H9 (cell line): Measurements from ENCODE around the gene LYPD1. TPM values are rescaled to one million over a fixed set of nuclear protein-coding genes. Genes with fewer than 3 reads are reported as not detected.

Experiments
- DNase-seq: peaks from one replicate; pipeline ENCODE4 v3.0.0-alpha.2; 2017
- H2AFZ ChIP-seq: one replicate; pipeline ENCODE4 v1.6.1; 2013; ENCODE audit warnings: mild to moderate bottlenecking, low read length, control low read depth, moderate library complexity
- H2AK5ac ChIP-seq: 2 replicates; pipeline ENCODE4 v1.6.1; 2013; ENCODE audit warnings: low read length, control low read depth, mixed read lengths; ENCODE audit not compliant: insufficient read length
- H2BK120ac ChIP-seq: one replicate; pipeline ENCODE4 v1.6.1; 2013; ENCODE audit warnings: low read depth, mild to moderate bottlenecking, low read length, control low read depth, inconsistent platforms; ENCODE audit not compliant: poor library complexity, severe bottlenecking
- H2BK12ac ChIP-seq: 2 replicates; pipeline ENCODE4 v1.6.1; 2013; ENCODE audit warnings: low read length, control low read depth, mixed read lengths, low read depth; ENCODE audit not compliant: insufficient read length
- H2BK15ac ChIP-seq: 2 replicates; pipeline ENCODE4 v1.6.1; 2013; ENCODE audit warnings: low read depth, low read length, control low read depth
- H2BK20ac ChIP-seq: one replicate; pipeline ENCODE4 v1.6.1; 2013; ENCODE audit warnings: low read depth, mild to moderate bottlenecking, low read length, control low read depth, inconsistent platforms; ENCODE audit not compliant: poor library complexity, severe bottlenecking
- H2BK5ac ChIP-seq: 2 replicates; pipeline ENCODE4 v1.6.1; 2013; ENCODE audit warnings: low read length, control low read depth, mixed read lengths; ENCODE audit not compliant: insufficient read length
- H3K14ac ChIP-seq: 2 replicates; pipeline ENCODE4 v1.6.1; 2013; ENCODE audit warnings: low read length, control low read depth; ENCODE audit not compliant: insufficient read depth
- H3K18ac ChIP-seq: 2 replicates; pipeline ENCODE4 v1.6.1; 2013; ENCODE audit warnings: low read depth, mild to moderate bottlenecking, mixed read lengths, low read length, control low read depth; ENCODE audit not compliant: insufficient read length
- H3K23ac ChIP-seq: 2 replicates; pipeline ENCODE4 v1.6.1; 2013; ENCODE audit warnings: low read length, control low read depth, mixed read lengths, low read depth; ENCODE audit not compliant: insufficient read length
- H3K23me2 ChIP-seq: 2 replicates; pipeline ENCODE4 v1.6.1; 2013; ENCODE audit warnings: low read depth, mild to moderate bottlenecking, mixed read lengths, low read length, control low read depth; ENCODE audit not compliant: insufficient read length, poor library complexity, severe bottlenecking
- H3K27ac ChIP-seq: 2 replicates; pipeline ENCODE4 v1.5.1; 2013; ENCODE audit warnings: low read length, control low read depth, mixed read lengths, low read depth; ENCODE audit not compliant: insufficient read length
- H3K27me3 ChIP-seq: 2 replicates; pipeline ENCODE4 v1.6.1; 2013; ENCODE audit warnings: low read length, control low read depth, inconsistent platforms; ENCODE audit not compliant: insufficient read depth
- H3K4ac ChIP-seq: 2 replicates; pipeline ENCODE4 v1.6.1; 2013; ENCODE audit warnings: low read depth, mild to moderate bottlenecking, control low read depth, inconsistent platforms, low read length, moderate library complexity
- H3K4me1 ChIP-seq: 2 replicates; pipeline ENCODE4 v1.6.1; 2013; ENCODE audit warnings: low read length, control low read depth, inconsistent platforms; ENCODE audit not compliant: insufficient read depth
- H3K4me2 ChIP-seq: 2 replicates; pipeline ENCODE4 v1.6.1; 2013; ENCODE audit warnings: low read length, control low read depth, mixed read lengths; ENCODE audit not compliant: insufficient read length, insufficient read depth
- H3K56ac ChIP-seq: 2 replicates; pipeline ENCODE4 v1.6.1; 2013; ENCODE audit warnings: low read depth, mild to moderate bottlenecking, mixed read lengths, low read length, control low read depth; ENCODE audit not compliant: insufficient read length
- H3K79me1 ChIP-seq: 2 replicates; pipeline ENCODE4 v1.6.1; 2013; ENCODE audit warnings: low read depth, mild to moderate bottlenecking, moderate library complexity, low read length, control low read depth, inconsistent platforms; ENCODE audit not compliant: insufficient read depth, poor library complexity, severe bottlenecking
- H3K79me2 ChIP-seq: 2 replicates; pipeline ENCODE4 v1.6.1; 2013; ENCODE audit warnings: low read length, control low read depth, inconsistent platforms; ENCODE audit not compliant: insufficient read depth
- H3K9ac ChIP-seq: 2 replicates; pipeline ENCODE4 v1.6.1; 2013; ENCODE audit warnings: low read length, control low read depth, mixed read lengths; ENCODE audit not compliant: insufficient read length; ENCODE audit errors: extremely low read depth
- H3K9me3 ChIP-seq: one replicate; pipeline ENCODE4 v1.6.1; 2013; ENCODE audit warnings: low read depth, low read length, inconsistent platforms; ENCODE audit not compliant: control insufficient read depth
- H3T11ph ChIP-seq: one replicate; pipeline ENCODE4 v1.6.1; 2013; ENCODE audit warnings: mild to moderate bottlenecking, low read length, control low read depth, inconsistent platforms
- H4K20me1 ChIP-seq: one replicate; pipeline ENCODE4 v1.6.1; 2013; ENCODE audit not compliant: control insufficient read depth, insufficient read length, insufficient read depth
- H4K5ac ChIP-seq: 2 replicates; pipeline ENCODE4 v1.6.1; 2013; ENCODE audit warnings: low read depth, mild to moderate bottlenecking, mixed read lengths, low read length, control low read depth; ENCODE audit not compliant: insufficient read length
- H4K8ac ChIP-seq: replicated peaks from 2 replicates; pipeline ENCODE4 v1.6.1; 2013; ENCODE audit warnings: low read length, control low read depth, mixed read lengths, low read depth; ENCODE audit not compliant: insufficient read length
- H4K91ac ChIP-seq: 2 replicates; pipeline ENCODE4 v1.6.1; 2013; ENCODE audit warnings: low read depth, mild to moderate bottlenecking, moderate library complexity, mixed read lengths, low read length, control low read depth; ENCODE audit not compliant: insufficient read length
- H3K27ac Mint-ChIP-seq, 3 experiments: 2 replicates in 2 of 3; 3 replicates in 1 of 3; pipeline ENCODE4 v1.8.0; 2020 to 2021; ENCODE audit warnings: mixed read lengths in 3 of 3, mild to moderate bottlenecking in 1 of 3, moderate library complexity in 1 of 3
- H3K27me3 Mint-ChIP-seq: 2 replicates; pipeline ENCODE4 v1.8.0; 2021; ENCODE audit warnings: low read depth, mild to moderate bottlenecking, moderate library complexity, mixed read lengths
- H3K36me3 Mint-ChIP-seq, 3 experiments: 2 replicates in 2 of 3; 3 replicates in 1 of 3; pipeline ENCODE4 v1.8.0; 2020 to 2021; ENCODE audit warnings: low read depth in 3 of 3, mixed read lengths in 3 of 3; ENCODE audit not compliant: insufficient read depth in 1 of 3
- H3K4me1 Mint-ChIP-seq, 2 experiments: 2 replicates each; pipeline ENCODE4 v1.8.0; 2020; ENCODE audit warnings: mixed read lengths in 2 of 2
- H3K4me3 Mint-ChIP-seq, 2 experiments: 2 replicates in 1 of 2; 3 replicates in 1 of 2; pipeline ENCODE4 v1.8.0; 2020 to 2021; ENCODE audit warnings: mild to moderate bottlenecking in 2 of 2, mixed read lengths in 2 of 2, moderate library complexity in 1 of 2
- H3K9me3 Mint-ChIP-seq, 2 experiments: 2 replicates in 1 of 2; 3 replicates in 1 of 2; pipeline ENCODE4 v1.8.0; 2020; ENCODE audit warnings: mild to moderate bottlenecking in 2 of 2, mixed read lengths in 2 of 2, moderate library complexity in 1 of 2
- CTCF ChIP-seq: fragments of 200-600 bp; sonication (generic); conservative IDR thresholded peaks from 3 replicates; pipeline ENCODE4 v1.8.0; 2021; ENCODE audit warnings: antibody characterized with exemption, mild to moderate bottlenecking
- WGBS: extraction: QIAGEN DNeasy Blood & Tissue Kit; methylation state at CpG from one replicate; pipeline ENCODE4 v1.1.7; 2013; ENCODE audit warnings: missing lambda C conversion rate, low lambda C conversion rate, mixed read lengths; ENCODE audit not compliant: insufficient read length; ENCODE audit errors: extremely low coverage; 5-methylcytosine and 5-hydroxymethylcytosine counted together
- total RNA-seq: library from RNA; stranded (reverse); gene quantifications from 2 replicates; pipeline ENCODE4 v1.2.1, GENCODE V29; 2021

The LYPD1 gene
- total RNA-seq, 1 experiment from 2014 or later = 10.6 TPM

GRCh38 chr2:132659331-132659730 lies 10.7 kb downstream of the LYPD1 start:
- DNase-seq = no peak
- Histone ChIP-seq H3K9me3 (no peaks in the 10 kb centered on the region), H2BK15ac (no peak overlapping the region), H3K27me3 (no peaks in the 10 kb centered on the region), H3K9ac (no peak overlapping the region), H3K4me1 (no peaks in the 10 kb centered on the region), H4K91ac (no peak overlapping the region), H4K20me1 (no peaks in the 10 kb centered on the region), H3K27ac (no peak overlapping the region), H2AK5ac (no peak overlapping the region), H2BK5ac (no peak overlapping the region), H3K79me2 (no peaks in the 10 kb centered on the region), H4K5ac (no peak overlapping the region), H3K56ac (no peak overlapping the region), H2AFZ (no peak overlapping the region), H3T11ph (no peak overlapping the region), H3K79me1 (no peaks in the 10 kb centered on the region), H2BK20ac (no peak overlapping the region), H3K4ac (no peak overlapping the region), H3K23me2 (no peaks in the 10 kb centered on the region), H3K18ac (no peak overlapping the region), H3K23ac (no peak overlapping the region), H4K8ac (no peak overlapping the region), H2BK12ac (no peak overlapping the region), H3K14ac (no peak overlapping the region), H2BK120ac (no peak overlapping the region), H3K4me2 (no peak overlapping the region)
- H3K4me1 Mint-ChIP-seq = peaks cover 9 to 11% of the 10 kb centered on the region in 2 experiments
- no peak overlapping the region for H3K27ac Mint-ChIP-seq
- peaks cover 2% of the 10 kb centered on the region; the same call in 1 of the 2 replicates for H3K27me3 Mint-ChIP-seq
- WGBS = no CpG with 5 or more reads among the region's 3 CpGs
- H3K36me3 Mint-ChIP-seq = no peaks in the 10 kb centered on the region; a peak in 1 of 7 replicates
- TF ChIP-seq CTCF = no peak
- H3K9me3 Mint-ChIP-seq = no peaks in the 10 kb centered on the region; a peak in 1 of 5 replicates
- no peak overlapping the region for H3K4me3 Mint-ChIP-seq
